ENCODE data around the gene RASGEF1C.

DNA sequence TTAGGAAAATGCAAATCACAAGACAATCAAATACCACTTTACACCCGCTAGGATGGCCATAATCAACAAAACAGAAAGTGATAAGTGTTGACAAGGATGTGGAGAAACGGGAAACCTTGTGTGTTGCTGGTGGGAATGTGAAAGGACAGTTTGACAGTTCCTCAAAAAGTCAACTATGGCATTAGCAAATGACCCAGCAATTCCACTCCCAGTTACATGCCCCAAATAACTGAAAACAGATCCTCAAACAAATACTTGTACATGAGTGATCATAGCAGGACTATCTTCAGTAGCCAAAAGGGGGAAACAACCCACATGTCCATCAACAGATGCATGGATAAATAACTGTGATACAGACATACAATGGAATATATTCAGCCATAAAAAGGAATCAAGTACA lies 21.2 kb downstream of the RASGEF1C start:
- TF ChIP-seq, protein P1, sequence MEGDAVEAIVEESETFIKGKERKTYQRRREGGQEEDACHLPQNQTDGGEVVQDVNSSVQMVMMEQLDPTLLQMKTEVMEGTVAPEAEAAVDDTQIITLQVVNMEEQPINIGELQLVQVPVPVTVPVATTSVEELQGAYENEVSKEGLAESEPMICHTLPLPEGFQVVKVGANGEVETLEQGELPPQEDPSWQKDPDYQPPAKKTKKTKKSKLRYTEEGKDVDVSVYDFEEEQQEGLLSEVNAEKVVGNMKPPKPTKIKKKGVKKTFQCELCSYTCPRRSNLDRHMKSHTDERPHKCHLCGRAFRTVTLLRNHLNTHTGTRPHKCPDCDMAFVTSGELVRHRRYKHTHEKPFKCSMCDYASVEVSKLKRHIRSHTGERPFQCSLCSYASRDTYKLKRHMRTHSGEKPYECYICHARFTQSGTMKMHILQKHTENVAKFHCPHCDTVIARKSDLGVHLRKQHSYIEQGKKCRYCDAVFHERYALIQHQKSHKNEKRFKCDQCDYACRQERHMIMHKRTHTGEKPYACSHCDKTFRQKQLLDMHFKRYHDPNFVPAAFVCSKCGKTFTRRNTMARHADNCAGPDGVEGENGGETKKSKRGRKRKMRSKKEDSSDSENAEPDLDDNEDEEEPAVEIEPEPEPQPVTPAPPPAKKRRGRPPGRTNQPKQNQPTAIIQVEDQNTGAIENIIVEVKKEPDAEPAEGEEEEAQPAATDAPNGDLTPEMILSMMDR (IDR thresholded peaks at IDR 0.05; ENCODE audit: low read depth, low read length), result no peak
- no peak for TF ChIP-seq EZH2phosphoT487 (IDR thresholded peaks at IDR 0.05; ENCODE audit: low read depth)
